H9 (cell line): ENCODE results near the gene CCSER2. TPM values are rescaled to one million over a fixed set of nuclear protein-coding genes. Genes with fewer than 3 reads are reported as not detected.

Experiments used
- DNase-seq: peaks from one replicate; pipeline ENCODE4 v3.0.0-alpha.2; 2017
- H2AFZ ChIP-seq: one replicate; pipeline ENCODE4 v1.6.1; 2013; ENCODE audit warnings: mild to moderate bottlenecking, low read length, control low read depth, moderate library complexity
- H2AK5ac ChIP-seq: 2 replicates; pipeline ENCODE4 v1.6.1; 2013; ENCODE audit warnings: low read length, control low read depth, mixed read lengths; ENCODE audit not compliant: insufficient read length
- H2BK120ac ChIP-seq: one replicate; pipeline ENCODE4 v1.6.1; 2013; ENCODE audit warnings: low read depth, mild to moderate bottlenecking, low read length, control low read depth, inconsistent platforms; ENCODE audit not compliant: poor library complexity, severe bottlenecking
- H2BK12ac ChIP-seq: 2 replicates; pipeline ENCODE4 v1.6.1; 2013; ENCODE audit warnings: low read length, control low read depth, mixed read lengths, low read depth; ENCODE audit not compliant: insufficient read length
- H2BK15ac ChIP-seq: 2 replicates; pipeline ENCODE4 v1.6.1; 2013; ENCODE audit warnings: low read depth, low read length, control low read depth
- H2BK20ac ChIP-seq: one replicate; pipeline ENCODE4 v1.6.1; 2013; ENCODE audit warnings: low read depth, mild to moderate bottlenecking, low read length, control low read depth, inconsistent platforms; ENCODE audit not compliant: poor library complexity, severe bottlenecking
- H2BK5ac ChIP-seq: 2 replicates; pipeline ENCODE4 v1.6.1; 2013; ENCODE audit warnings: low read length, control low read depth, mixed read lengths; ENCODE audit not compliant: insufficient read length
- H3K14ac ChIP-seq: 2 replicates; pipeline ENCODE4 v1.6.1; 2013; ENCODE audit warnings: low read length, control low read depth; ENCODE audit not compliant: insufficient read depth
- H3K18ac ChIP-seq: 2 replicates; pipeline ENCODE4 v1.6.1; 2013; ENCODE audit warnings: low read depth, mild to moderate bottlenecking, mixed read lengths, low read length, control low read depth; ENCODE audit not compliant: insufficient read length
- H3K23ac ChIP-seq: 2 replicates; pipeline ENCODE4 v1.6.1; 2013; ENCODE audit warnings: low read length, control low read depth, mixed read lengths, low read depth; ENCODE audit not compliant: insufficient read length
- H3K23me2 ChIP-seq: 2 replicates; pipeline ENCODE4 v1.6.1; 2013; ENCODE audit warnings: low read depth, mild to moderate bottlenecking, mixed read lengths, low read length, control low read depth; ENCODE audit not compliant: insufficient read length, poor library complexity, severe bottlenecking
- H3K27ac ChIP-seq: 2 replicates; pipeline ENCODE4 v1.5.1; 2013; ENCODE audit warnings: low read length, control low read depth, mixed read lengths, low read depth; ENCODE audit not compliant: insufficient read length
- H3K27me3 ChIP-seq: 2 replicates; pipeline ENCODE4 v1.6.1; 2013; ENCODE audit warnings: low read length, control low read depth, inconsistent platforms; ENCODE audit not compliant: insufficient read depth
- H3K4ac ChIP-seq: 2 replicates; pipeline ENCODE4 v1.6.1; 2013; ENCODE audit warnings: low read depth, mild to moderate bottlenecking, control low read depth, inconsistent platforms, low read length, moderate library complexity
- H3K4me1 ChIP-seq: 2 replicates; pipeline ENCODE4 v1.6.1; 2013; ENCODE audit warnings: low read length, control low read depth, inconsistent platforms; ENCODE audit not compliant: insufficient read depth
- H3K4me2 ChIP-seq: 2 replicates; pipeline ENCODE4 v1.6.1; 2013; ENCODE audit warnings: low read length, control low read depth, mixed read lengths; ENCODE audit not compliant: insufficient read length, insufficient read depth
- H3K56ac ChIP-seq: 2 replicates; pipeline ENCODE4 v1.6.1; 2013; ENCODE audit warnings: low read depth, mild to moderate bottlenecking, mixed read lengths, low read length, control low read depth; ENCODE audit not compliant: insufficient read length
- H3K79me1 ChIP-seq: 2 replicates; pipeline ENCODE4 v1.6.1; 2013; ENCODE audit warnings: low read depth, mild to moderate bottlenecking, moderate library complexity, low read length, control low read depth, inconsistent platforms; ENCODE audit not compliant: insufficient read depth, poor library complexity, severe bottlenecking
- H3K79me2 ChIP-seq: 2 replicates; pipeline ENCODE4 v1.6.1; 2013; ENCODE audit warnings: low read length, control low read depth, inconsistent platforms; ENCODE audit not compliant: insufficient read depth
- H3K9ac ChIP-seq: 2 replicates; pipeline ENCODE4 v1.6.1; 2013; ENCODE audit warnings: low read length, control low read depth, mixed read lengths; ENCODE audit not compliant: insufficient read length; ENCODE audit errors: extremely low read depth
- H3K9me3 ChIP-seq: one replicate; pipeline ENCODE4 v1.6.1; 2013; ENCODE audit warnings: low read depth, low read length, inconsistent platforms; ENCODE audit not compliant: control insufficient read depth
- H3T11ph ChIP-seq: one replicate; pipeline ENCODE4 v1.6.1; 2013; ENCODE audit warnings: mild to moderate bottlenecking, low read length, control low read depth, inconsistent platforms
- H4K20me1 ChIP-seq: one replicate; pipeline ENCODE4 v1.6.1; 2013; ENCODE audit not compliant: control insufficient read depth, insufficient read length, insufficient read depth
- H4K5ac ChIP-seq: 2 replicates; pipeline ENCODE4 v1.6.1; 2013; ENCODE audit warnings: low read depth, mild to moderate bottlenecking, mixed read lengths, low read length, control low read depth; ENCODE audit not compliant: insufficient read length
- H4K8ac ChIP-seq: replicated peaks from 2 replicates; pipeline ENCODE4 v1.6.1; 2013; ENCODE audit warnings: low read length, control low read depth, mixed read lengths, low read depth; ENCODE audit not compliant: insufficient read length
- H4K91ac ChIP-seq: 2 replicates; pipeline ENCODE4 v1.6.1; 2013; ENCODE audit warnings: low read depth, mild to moderate bottlenecking, moderate library complexity, mixed read lengths, low read length, control low read depth; ENCODE audit not compliant: insufficient read length
- H3K27ac Mint-ChIP-seq, 3 experiments: 2 replicates in 2 of 3; 3 replicates in 1 of 3; pipeline ENCODE4 v1.8.0; 2020 to 2021; ENCODE audit warnings: mixed read lengths in 3 of 3, mild to moderate bottlenecking in 1 of 3, moderate library complexity in 1 of 3
- H3K27me3 Mint-ChIP-seq: 2 replicates; pipeline ENCODE4 v1.8.0; 2021; ENCODE audit warnings: low read depth, mild to moderate bottlenecking, moderate library complexity, mixed read lengths
- H3K36me3 Mint-ChIP-seq, 3 experiments: 2 replicates in 2 of 3; 3 replicates in 1 of 3; pipeline ENCODE4 v1.8.0; 2020 to 2021; ENCODE audit warnings: low read depth in 3 of 3, mixed read lengths in 3 of 3; ENCODE audit not compliant: insufficient read depth in 1 of 3
- H3K4me1 Mint-ChIP-seq, 2 experiments: 2 replicates each; pipeline ENCODE4 v1.8.0; 2020; ENCODE audit warnings: mixed read lengths in 2 of 2
- H3K4me3 Mint-ChIP-seq, 2 experiments: 2 replicates in 1 of 2; 3 replicates in 1 of 2; pipeline ENCODE4 v1.8.0; 2020 to 2021; ENCODE audit warnings: mild to moderate bottlenecking in 2 of 2, mixed read lengths in 2 of 2, moderate library complexity in 1 of 2
- H3K9me3 Mint-ChIP-seq, 2 experiments: 2 replicates in 1 of 2; 3 replicates in 1 of 2; pipeline ENCODE4 v1.8.0; 2020; ENCODE audit warnings: mild to moderate bottlenecking in 2 of 2, mixed read lengths in 2 of 2, moderate library complexity in 1 of 2
- CTCF ChIP-seq: fragments of 200-600 bp; sonication (generic); conservative IDR thresholded peaks from 3 replicates; pipeline ENCODE4 v1.8.0; 2021; ENCODE audit warnings: antibody characterized with exemption, mild to moderate bottlenecking
- WGBS: extraction: QIAGEN DNeasy Blood & Tissue Kit; methylation state at CpG from one replicate; pipeline ENCODE4 v1.1.7; 2013; ENCODE audit warnings: missing lambda C conversion rate, low lambda C conversion rate, mixed read lengths; ENCODE audit not compliant: insufficient read length; ENCODE audit errors: extremely low coverage; 5-methylcytosine and 5-hydroxymethylcytosine counted together
- total RNA-seq: library from RNA; stranded (reverse); gene quantifications from 2 replicates; pipeline ENCODE4 v1.2.1, GENCODE V29; 2021

The CCSER2 gene
- total RNA-seq, 1 experiment from 2014 or later = 22.2 TPM

- Mint-ChIP-seq H3K4me3 (no peak overlapping the region), H3K27ac (no peak overlapping the region), H3K9me3 (peaks cover 0 to 5% of the 10 kb centered on the region in 2 experiments; a peak in 1 of 5 replicates), H3K36me3 (peaks cover 5 to 7% (median 6%) of the 10 kb centered on the region in 3 experiments; a peak in 4 of 7 replicates), H3K27me3 (no peaks in the 10 kb centered on the region), H3K4me1 (peaks cover 7 to 8% of the 10 kb centered on the region in 2 experiments)
- Histone ChIP-seq H3K23me2 (no peaks in the 10 kb centered on the region), H2BK120ac (no peak overlapping the region), H3K9me3 (no peaks in the 10 kb centered on the region), H4K8ac (no peak overlapping the region), H2BK5ac (no peak overlapping the region), H3K4ac (no peak overlapping the region), H3K14ac (no peak overlapping the region), H3K23ac (no peak overlapping the region), H2AK5ac (no peak overlapping the region), H3T11ph (no peak overlapping the region), H2BK12ac (no peak overlapping the region), H3K4me1 (no peaks in the 10 kb centered on the region), H4K91ac (no peak overlapping the region), H2BK15ac (no peak overlapping the region), H3K4me2 (no peak overlapping the region), H3K79me1 (peaks cover 3% of the 10 kb centered on the region), H2BK20ac (no peak overlapping the region), H4K5ac (no peak overlapping the region), H4K20me1 (no peaks in the 10 kb centered on the region), H2AFZ (no peak overlapping the region), H3K27me3 (no peaks in the 10 kb centered on the region), H3K9ac (no peak overlapping the region), H3K18ac (no peak overlapping the region), H3K27ac (no peak overlapping the region), H3K79me2 (no peaks in the 10 kb centered on the region), H3K56ac (no peak overlapping the region)
- no peak for TF ChIP-seq CTCF
- WGBS = no CpG with 5 or more reads among the region's 2 CpGs
- DNase-seq = no peak
These were observed 100.3 kb downstream of the CCSER2 start for GRCh38 chr10:84428711-84429110.
